GM21447 (cell line): ENCODE measurements around the gene CXCR4.

Experiments
- ATAC-seq: cut with Tn5 transposase; IDR thresholded peaks from one replicate; pipeline ENCODE4 v1.9.1; 2021; ENCODE audit not compliant: unreplicated experiment

Gene CXCR4

DNA sequence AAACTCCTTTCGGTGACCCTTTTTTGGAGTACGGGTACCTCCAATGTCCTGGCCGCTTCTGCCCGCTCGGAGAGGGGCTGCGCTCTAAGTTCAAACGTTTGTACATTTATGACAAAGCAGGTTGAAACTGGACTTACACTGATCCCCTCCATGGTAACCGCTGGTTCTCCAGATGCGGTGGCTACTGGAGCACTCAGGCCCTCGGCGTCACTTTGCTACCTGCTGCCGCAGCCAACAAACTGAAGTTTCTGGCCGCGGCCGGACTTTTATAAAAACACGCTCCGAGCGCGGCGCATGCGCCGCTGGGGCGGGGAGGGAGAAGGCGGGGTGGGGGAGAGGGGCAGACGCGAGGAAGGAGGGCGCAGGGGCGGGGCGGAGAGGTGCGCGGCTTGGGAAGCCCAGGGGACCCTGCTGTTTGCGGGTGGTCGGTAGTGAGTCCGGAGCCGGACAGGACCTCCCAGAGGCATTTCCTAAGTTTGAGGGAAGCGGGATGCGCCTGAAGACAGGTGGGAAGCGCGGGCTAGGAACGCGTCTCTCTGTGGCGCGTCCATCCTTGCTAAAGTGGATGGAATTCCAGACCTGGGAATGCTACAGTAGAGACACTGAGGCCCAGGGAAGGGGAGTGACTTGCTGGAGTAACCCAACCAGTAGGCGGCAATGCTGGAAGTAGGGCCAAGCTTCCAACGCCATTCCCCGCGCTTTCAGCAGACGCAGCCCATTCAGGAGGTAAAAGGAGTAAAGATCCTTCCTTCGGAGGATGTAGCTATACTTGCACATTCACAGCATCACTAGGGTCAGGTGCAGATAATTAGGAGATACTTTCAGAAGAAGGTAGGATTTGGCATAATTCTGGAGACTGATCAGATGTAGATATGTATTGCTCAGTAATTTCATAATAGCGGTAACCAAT lies at the start of gene CXCR4:
Gene CXCR4 (minus strand): TSS at position 241 of the 910 bp plus-strand sequence. CDS start 89 bp downstream, at position 152.
- peak; percentile 21 for ATAC-seq

DNA sequence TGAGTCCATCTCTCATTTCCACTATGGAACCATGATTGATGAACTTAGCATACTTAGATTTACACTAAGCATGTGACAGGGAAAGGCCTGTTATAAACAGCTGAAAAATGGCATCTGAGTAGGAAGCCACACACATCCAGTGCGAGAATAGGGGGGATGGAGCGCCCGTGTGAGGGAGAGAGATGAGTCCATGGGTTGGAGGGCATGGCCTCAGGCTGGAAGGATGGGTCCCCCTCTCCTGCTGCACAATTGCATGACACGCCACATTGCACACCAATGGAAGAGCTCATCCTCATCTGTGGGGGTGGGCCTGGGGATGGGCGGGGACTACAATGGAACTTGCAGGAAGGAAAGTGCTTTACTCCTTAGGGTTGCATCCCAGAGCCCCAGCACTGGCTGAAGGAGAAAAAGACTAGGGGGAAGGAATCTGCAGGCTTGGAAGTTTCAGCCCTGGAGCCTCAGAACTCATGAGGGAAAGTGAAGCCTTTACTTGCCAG lies 46.4 kb upstream of the CXCR4 start:
- no peak for ATAC-seq

DNA sequence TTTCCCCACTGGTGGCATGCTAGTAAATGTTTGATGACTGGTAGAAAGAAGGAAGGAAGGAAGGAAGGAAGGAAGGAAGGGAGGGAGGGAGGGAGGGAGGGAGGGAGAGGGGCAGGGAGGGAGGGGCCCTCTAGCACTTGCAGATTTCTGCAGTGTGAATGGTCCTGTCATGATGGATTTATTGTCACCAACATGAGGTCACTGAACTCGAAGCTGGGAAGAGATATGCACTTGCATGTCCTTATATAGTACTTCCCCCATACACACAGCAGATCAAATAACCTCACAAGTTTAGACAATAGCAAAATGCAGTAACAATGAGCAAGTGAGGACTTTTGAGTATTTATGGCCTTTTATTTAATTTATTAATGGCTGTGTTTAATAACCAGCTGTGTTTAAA lies 44.5 kb upstream of the CXCR4 start:
- ATAC-seq = no peak

DNA sequence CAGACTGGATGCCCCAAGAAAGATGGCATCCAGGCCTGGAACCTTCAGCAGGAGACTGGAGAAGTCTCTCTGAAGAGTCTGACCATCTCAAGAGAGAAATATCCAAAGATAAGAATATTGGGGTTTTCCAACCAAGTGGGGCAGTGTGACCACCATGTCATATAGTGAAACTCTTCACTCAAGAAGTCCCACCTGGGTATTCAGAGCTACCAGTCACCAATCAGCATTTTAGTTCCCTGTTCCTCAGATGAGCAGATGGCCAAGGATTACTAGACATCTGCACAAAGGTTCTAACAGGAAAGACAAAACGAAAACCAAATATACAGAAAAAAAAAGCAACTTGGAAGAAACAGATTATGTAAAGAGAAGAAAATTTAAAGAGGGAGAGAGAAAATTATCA lies 38.5 kb upstream of the CXCR4 start:
- ATAC-seq = no peak

DNA sequence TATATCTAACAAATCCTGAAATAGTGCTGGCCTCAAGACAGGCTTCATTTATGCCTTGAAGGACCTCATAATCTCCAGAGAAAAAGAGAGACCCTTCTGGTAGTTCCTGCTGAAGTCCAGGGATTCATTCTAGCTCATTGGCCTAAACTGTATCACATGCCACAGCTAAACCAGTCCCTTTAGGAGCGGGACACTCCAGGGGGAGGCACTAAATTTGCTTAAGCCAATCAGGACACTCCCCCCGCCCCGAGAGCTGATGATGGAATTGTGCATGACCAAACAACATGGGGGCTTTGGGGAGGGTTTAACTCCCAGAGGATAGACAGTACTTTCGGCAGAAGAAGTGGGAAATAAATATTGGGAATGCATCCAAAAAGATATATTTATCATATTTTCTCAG lies 36.4 kb upstream of the CXCR4 start:
- no peak for ATAC-seq

DNA sequence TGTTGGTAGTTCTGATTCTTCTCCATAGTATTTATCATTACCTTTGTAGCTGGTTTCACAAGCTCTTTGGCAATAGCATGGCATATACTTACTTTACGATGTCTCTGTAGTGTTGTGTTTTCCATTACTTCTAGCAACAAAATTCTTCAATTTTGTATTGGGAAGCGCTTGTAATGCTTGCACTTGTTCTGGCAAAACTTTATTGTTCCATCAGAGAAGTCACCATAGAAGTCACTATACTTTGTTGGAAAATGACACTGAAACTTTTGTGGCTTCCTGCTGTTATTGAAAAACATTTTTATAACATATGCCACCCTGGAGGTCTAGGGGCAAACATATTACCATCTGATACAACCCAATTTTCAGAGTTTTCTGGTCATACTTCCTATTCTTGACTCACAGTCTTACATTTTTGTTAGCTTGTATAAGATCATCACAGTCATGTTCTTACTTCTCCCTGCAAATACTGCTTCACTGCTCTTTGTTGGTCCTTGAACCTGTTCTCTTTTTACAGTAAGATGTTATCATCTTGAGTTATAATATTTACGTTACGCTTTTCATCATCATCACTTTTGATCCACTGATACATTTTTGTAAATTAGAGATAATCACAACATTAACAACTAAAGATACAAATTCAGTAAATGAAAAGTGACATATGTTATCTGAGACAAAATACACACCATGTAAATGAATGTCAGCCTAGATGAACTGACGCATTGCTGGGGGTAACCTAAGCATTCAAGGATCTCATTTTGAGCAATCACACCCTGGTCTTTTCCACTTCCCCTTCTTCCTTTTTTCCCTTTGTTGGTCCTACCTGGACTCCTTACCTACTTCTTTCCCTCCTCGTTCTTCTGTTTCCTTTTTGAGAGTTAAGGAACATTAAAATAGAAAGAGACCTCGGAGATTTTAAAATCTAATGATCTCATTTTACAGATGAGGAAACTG lies 33.3 kb upstream of the CXCR4 start:
- ATAC-seq = no peak

DNA sequence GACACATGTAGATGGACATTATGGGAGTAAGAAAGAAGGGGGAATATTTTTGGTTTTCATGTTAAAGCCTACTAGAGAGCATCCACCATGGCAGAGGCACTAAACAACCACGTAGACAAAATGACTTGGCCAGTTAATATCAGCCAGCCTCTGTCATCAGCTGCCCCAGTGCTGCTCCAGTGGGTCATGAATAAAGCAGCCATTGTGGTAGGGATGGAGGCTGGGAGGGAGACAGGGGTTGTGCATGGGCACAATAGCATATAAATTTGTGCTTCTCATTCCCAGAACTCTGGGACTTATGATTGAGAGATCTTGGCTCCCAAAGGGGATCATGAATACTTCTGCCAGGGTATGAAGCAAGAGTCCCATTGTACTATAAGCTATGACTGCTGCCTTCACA lies 31.1 kb upstream of the CXCR4 start:
- no peak for ATAC-seq

DNA sequence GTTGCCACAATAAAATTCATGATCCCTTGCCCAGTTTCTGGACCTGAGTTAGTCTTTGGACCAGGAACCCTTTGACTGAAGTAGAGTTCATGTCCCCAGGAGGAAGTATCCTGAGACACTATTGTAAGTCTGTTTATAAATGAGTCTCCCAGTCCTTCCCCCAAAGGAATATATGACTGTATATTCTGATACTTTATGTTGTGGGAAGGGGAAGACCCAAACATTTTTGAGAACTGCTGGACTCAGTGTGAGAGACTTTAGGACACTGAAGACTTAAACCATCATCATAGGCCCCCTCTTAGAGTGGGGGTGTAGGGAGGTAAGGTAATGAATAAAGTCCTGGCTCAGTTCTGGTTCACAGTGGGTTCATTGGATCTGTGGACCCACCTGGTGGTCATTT lies 28.6 kb upstream of the CXCR4 start:
- no peak for ATAC-seq

DNA sequence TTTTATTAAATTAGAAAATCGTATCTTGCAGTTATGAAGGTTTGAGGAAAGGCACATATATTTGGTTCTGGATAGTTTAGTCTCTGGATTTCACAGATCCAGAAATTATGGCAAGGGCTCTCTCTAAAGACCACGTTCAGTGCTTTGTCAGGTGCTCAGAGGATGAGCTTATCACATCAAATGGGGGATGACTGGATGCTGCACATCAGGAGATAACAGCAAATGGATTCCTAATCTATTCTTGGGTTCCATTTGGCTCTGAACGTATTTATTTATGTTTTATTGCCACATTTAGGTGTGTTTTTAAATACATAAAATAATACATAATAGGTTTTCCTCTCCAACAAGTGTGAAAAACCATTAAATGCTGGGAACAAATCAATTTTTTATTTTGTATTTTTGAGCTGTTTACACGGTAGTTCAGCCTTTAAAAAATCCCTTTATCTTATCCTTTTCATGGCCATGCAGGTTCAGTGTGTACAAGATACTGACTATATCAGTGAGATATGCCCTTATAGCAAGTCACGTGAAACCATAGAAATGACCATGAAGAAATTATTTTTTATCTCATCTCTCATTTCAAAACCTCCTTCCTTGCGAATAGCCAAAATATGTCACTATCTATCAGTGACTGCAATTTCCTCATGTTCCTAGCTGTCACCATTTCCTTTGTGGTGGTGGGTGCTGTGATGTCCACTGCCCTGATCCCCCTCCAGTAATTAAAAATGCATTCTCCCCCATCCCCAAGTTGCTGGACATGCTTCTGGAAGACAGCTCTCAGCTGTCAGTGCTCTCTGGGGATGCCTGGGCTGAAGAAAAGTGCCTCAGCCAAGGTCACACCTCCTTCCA lies 25.9 kb upstream of the CXCR4 start:
- no peak for ATAC-seq

DNA sequence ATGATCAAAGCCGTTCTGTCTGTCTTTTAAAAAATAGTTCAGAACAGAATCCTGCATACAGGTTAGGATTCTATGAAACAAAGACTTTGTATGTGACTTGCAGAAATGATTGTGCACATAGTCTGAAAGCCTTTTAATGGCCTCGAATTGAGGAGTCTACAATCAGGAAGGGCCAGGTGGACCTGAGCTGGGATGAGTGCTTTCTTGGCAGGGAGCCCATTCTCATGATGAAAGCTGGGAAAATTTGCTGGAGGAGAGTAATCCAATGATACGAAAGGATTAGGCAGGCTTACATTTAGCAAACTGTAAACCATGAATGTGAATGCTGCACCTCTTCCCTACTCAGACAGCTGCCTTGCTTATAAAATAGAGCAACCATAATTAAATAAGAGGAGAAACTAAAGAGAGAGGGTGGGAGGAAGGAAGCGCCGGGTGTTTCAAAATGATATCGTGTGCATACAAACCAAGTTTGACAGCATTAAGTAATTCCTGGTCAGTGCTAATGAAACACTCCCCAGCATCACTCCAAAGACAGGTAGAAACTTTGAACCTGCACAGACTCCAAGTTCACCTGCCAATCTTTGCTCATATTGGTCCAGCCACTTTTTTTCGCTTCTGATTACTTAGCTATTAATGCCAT lies 23.7 kb upstream of the CXCR4 start:
- ATAC-seq = no peak

DNA sequence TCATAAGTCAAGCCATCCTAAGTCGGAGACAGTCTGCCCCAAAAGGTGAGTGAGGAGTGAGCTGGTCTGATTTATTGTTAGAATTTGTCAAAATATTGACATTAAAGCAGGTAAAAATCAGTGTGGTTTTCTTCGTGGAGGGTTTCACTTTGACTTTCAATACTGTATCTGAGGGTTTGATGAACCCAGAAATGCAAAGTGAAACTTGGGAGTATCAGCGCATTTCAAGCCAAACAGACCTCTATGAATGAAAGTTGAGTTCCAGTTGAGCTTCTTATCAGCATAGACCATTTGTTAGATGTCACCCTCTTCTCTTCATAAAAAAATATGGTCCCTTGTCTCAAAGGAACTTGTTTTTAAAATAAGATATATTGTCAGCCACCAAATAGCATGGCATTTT lies 21.7 kb upstream of the CXCR4 start:
- ATAC-seq = no peak

DNA sequence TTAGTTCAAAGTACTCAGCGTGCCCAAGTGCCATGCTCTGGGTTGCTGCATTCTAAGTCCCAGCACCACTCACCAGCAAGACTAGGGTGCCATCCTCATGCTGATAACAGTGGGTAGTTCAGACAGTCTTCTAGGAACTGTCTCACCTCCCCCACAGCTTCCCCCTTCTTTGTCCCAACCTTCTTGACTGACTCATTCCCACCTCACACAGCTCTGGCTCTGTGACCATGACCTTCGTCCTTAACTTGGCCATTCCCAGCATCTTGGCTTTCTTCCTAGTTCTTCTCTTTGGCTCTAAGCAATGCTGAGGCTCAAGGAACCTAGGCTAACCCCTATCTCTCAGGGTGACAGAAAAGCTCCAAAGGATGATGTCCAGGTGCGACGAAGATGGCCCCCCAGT lies 20.0 kb upstream of the CXCR4 start:
- no peak for ATAC-seq

DNA sequence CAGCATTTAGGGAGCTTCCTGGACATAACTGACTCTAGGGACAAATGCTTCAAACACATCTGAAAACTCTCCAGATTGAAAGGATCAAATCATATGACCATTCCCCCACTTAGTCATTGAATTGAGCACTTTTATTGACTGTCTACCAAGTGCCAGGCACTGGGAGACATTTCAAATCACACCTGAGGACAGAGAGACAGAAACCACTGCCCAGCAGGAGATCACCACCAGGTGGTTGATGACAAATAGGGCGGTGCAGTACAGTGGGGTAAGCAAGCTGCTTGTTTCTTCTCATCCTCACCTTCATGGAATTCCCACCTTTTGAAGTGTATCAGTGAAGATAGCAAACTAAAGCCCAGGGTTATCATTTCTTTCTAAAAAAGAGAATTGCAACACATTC lies 19.0 kb upstream of the CXCR4 start:
- ATAC-seq = no peak

DNA sequence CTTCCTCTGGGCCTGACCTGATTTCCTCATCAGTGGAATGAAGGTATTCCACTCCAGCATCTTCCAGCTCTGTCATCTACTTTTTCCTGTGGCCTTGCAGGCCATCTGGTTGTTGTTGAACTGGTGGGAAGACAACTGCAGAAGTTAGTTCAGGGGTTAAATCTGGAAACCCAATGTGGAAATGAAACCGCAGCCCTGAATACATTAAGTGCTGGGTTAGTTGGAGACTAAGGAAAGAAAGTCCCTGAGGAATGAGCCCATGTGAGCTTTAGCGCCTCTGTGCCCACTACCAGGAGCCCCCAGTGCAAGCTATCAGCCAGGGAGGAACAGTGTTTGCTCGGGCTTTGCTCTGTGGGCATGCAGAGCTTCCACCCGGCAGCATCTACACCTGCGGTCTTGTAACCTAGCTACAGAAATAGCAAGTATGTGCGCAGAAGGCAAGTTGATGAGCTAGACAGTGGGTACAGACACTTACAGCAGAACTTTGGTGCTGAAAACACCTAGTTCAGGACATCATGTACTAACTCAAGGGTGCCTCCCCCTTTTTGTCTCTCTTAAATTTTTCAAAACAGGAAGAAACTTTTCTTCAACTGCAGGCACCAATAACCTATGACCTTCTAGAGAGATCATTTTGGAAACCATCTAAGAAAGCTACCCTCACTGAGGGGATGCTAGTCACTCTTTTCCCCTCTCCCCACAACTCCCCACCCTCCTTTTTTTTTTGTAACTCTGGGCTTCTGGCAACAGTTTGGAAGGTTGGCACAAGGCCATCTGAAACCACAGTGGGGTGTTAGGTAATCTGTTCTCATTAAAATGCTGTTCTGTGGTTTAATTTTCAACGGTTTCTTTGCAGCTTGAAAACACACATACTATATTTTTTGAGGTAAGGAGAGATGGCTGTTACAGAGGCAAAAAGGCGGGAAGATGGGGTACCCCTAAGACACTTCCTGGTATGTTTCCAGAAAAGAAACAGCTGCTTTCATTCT lies 18.3 kb upstream of the CXCR4 start:
- peak; percentile 42 for ATAC-seq

DNA sequence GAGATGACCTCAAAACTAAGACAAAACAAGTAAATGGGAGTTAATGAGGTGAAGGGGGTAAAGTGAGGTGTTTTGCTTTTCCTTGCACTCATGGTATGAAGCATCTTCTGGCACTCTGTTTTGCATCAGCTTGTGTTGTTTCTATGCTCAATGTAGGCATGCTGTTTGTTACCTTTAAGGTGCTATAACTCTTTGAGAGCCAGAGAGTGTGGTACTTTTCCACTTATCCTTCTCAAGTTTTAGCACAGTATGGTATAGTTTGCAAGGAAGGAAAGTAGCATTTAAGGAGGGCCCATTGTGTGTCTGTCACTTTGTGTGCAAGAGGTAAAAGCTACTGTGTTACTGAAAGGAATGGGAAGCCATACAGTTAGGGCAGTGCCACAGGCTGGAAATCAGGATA lies 17.5 kb upstream of the CXCR4 start:
- ATAC-seq = no peak

DNA sequence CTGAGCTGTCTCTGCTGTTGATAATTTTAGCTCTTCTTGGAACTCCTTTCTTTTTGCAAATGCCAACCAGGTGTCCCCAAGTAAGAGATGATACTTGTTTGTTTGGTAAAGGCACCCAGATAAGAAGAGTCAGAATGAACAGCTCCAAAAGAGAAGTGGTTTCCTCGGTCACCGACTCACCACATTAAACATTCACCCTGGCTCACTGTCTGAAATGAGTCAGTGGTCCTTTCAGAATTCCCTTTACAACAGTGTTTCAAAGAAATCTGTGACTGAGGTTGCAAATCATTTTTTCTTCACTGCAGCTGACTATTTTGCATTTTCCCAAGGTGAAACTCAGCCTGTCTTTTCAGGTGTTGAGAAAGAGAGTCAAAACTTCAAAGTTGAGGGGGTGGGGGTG lies 16.2 kb upstream of the CXCR4 start:
- ATAC-seq = no peak

DNA sequence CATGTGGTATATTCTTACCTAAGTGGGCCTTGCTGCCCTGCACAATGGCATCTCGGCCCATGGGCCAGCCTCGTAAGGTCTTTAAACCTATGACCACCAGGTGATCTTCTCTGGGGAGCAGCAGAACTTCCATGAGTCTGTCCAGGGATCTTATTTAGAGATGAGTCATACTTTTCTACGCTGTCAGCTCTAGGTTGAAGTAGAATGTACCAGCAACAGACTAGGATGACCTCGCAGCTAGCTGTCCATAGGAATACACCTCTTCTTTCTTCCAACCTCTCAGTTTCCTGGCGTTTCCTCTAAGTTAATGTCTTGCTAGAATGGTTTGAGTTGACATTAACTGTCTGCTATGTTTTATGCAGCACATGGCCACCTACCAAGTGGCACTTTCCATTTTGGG lies 15.6 kb upstream of the CXCR4 start:
- ATAC-seq = no peak

DNA sequence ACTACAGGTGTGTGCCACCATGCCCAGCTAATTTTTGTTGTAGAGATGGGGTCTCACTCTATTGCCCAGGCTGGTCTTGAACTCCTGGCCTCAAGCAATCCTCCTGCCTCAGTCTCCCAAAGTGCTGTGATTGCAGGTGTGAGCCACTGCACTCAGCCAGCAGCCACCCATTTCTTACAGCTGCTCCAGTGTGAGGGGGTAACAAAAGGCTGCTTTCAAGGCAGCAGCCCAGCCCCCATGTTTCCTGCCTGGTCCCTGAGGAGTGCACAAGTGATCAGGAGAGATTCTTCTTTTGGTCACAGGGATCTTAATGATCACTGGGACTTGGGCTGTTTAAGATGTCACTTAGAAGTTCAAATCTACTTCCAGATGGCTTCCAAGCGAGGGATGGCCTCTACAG lies 15.2 kb upstream of the CXCR4 start:
- ATAC-seq = no peak

DNA sequence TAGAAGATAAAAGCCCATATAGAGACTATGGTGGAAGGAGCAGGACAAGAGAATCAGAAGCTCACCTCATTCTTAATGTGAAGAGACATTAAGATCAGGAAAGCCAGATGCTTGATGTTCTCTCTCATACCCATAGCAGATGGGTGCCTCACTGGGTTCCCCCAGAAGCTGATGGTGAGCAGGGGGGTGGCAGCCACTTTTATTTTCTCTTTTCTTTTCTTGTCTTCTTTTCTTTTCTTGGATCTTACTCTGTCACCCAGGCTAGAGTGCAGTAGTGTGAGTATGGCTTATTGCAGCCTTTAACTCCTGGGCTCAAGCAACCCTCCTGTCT lies 14.8 kb upstream of the CXCR4 start:
- no peak for ATAC-seq
